Glomerular visceral epithelial cell (primary cell): Measurements from ENCODE around the gene SLC35A4.
"Not testable (repeated sequence)": the region's sequence is repeated elsewhere in the genome, so short reads cannot be mapped to it uniquely, and the experiment has no call there.

Experiments used
- DNase-seq: peaks from one replicate; pipeline ENCODE4 v3.0.0-alpha.2; 2016; ENCODE audit errors: extremely low spot score

SLC35A4 gene

GRCh38 chr5:140591747-140592372 is 27.2 kb downstream of the SLC35A4 start:
- peak; percentile 36 for DNase-seq

- not testable (repeated sequence) for DNase-seq
Measured at GRCh38 chr5:140593070-140593469, 28.4 kb downstream of the SLC35A4 start.

GRCh38 chr5:140594169-140594568 is 29.5 kb downstream of the SLC35A4 start:
- no peak for DNase-seq

- DNase-seq: no peak
Measured at GRCh38 chr5:140595538-140596300, 31.1 kb downstream of the SLC35A4 start.

GRCh38 chr5:140596321-140596741 is 31.7 kb downstream of the SLC35A4 start:
- no peak for DNase-seq

GRCh38 chr5:140598836-140599235 is 34.2 kb downstream of the SLC35A4 start:
- no peak for DNase-seq

GRCh38 chr5:140600096-140600495 is 35.5 kb downstream of the SLC35A4 start:
- no peak for DNase-seq

- no peak for DNase-seq
Measured at GRCh38 chr5:140602147-140602546, 37.5 kb downstream of the SLC35A4 start.

GRCh38 chr5:140603446-140603698 is 38.7 kb downstream of the SLC35A4 start:
- DNase-seq: not testable (repeated sequence)

- no peak for DNase-seq
Measured at GRCh38 chr5:140603734-140604133, 39.1 kb downstream of the SLC35A4 start.

- no peak for DNase-seq
Measured at GRCh38 chr5:140605879-140606278, 41.3 kb downstream of the SLC35A4 start.

GRCh38 chr5:140607031-140607430 is 42.4 kb downstream of the SLC35A4 start:
- no peak for DNase-seq

GRCh38 chr5:140608722-140609121 is 44.1 kb downstream of the SLC35A4 start:
- DNase-seq: no peak

- DNase-seq: no peak
Measured at GRCh38 chr5:140609126-140609525, 44.5 kb downstream of the SLC35A4 start.

GRCh38 chr5:140611020-140611521 is 46.4 kb downstream of the SLC35A4 start:
- DNase-seq: no peak
